Transverse colon (tissue), 4 donors: ENCODE results near the gene ADGRA3. TPM values are rescaled to one million over a fixed set of nuclear protein-coding genes. Genes with fewer than 3 reads are reported as not detected.

Source experiments
- DNase-seq: peaks from one replicate; pipeline ENCODE4 v3.0.0-alpha.2; 2019
- H3K27ac ChIP-seq, 4 donors: fragments of 200-600 bp; sonication (generic); 2 replicates each; pipeline ENCODE4 v1.5.1; 2016 to 2018; ENCODE audit warnings: inconsistent platforms in 4 of 4
- H3K27me3 ChIP-seq: fragments of 200-600 bp; sonication (generic); 2 replicates; pipeline ENCODE4 v1.5.1; 2017; ENCODE audit warnings: inconsistent platforms
- H3K36me3 ChIP-seq, 4 donors: fragments of 200-600 bp; sonication (generic); 2 replicates each; pipeline ENCODE4 v1.5.1; 2017 to 2019; ENCODE audit warnings: inconsistent platforms in 4 of 4
- H3K4me1 ChIP-seq, 4 donors: fragments of 200-600 bp; sonication (generic); 2 replicates each; pipeline ENCODE4 v1.5.1; 2017 to 2020; ENCODE audit warnings: inconsistent platforms in 4 of 4
- H3K4me3 ChIP-seq, 4 donors: fragments of 200-600 bp; sonication (generic); 1 replicate in 1 of 4; 2 replicates in 3 of 4; pipeline versions ENCODE4 v1.5.1 to v1.6.1; 2017 to 2019; ENCODE audit warnings: inconsistent platforms in 4 of 4
- H3K9me3 ChIP-seq, 2 donors: fragments of 200-600 bp; sonication (generic); 2 replicates each; pipeline ENCODE4 v1.5.1; 2017 to 2019; ENCODE audit warnings: inconsistent platforms in 2 of 2
- CTCF ChIP-seq, 5 experiments: fragments of 200-600 bp in 3 of 5; fragments of 450-650 bp in 2 of 5; sonication (generic) in 3 of 5; IDR thresholded peaks; 1 replicate in 2 of 5; 2 replicates in 3 of 5; pipeline ENCODE4 v1.5.1; 2016 to 2017; ENCODE audit warnings: antibody characterized with exemption in 5 of 5, inconsistent platforms in 3 of 5, mild to moderate bottlenecking in 2 of 5, moderate library complexity in 1 of 5
- EP300 ChIP-seq: sonication (generic); formaldehyde crosslinking; IDR thresholded peaks from one replicate; pipeline ENCODE4 v1.6.1; 2017; ENCODE audit warnings: antibody characterized with exemption, low read depth
- POLR2A ChIP-seq: fragments of 450-650 bp; IDR thresholded peaks from one replicate; pipeline ENCODE4 v1.6.1; 2016; ENCODE audit warnings: antibody characterized with exemption, mild to moderate bottlenecking, moderate library complexity
- POLR2AphosphoS5 ChIP-seq, 3 donors: sonication (generic); formaldehyde crosslinking; IDR thresholded peaks; one replicate each; pipeline ENCODE4 v1.6.1; 2016; ENCODE audit warnings: antibody characterized with exemption in 3 of 3
- WGBS, 2 donors: methylation state at CpG; one replicate each; pipeline ENCODE4 v1.1.5; 2018; ENCODE audit warnings: low coverage in 1 of 2; 5-methylcytosine and 5-hydroxymethylcytosine counted together
- in situ Hi-C, 4 donors: fragments of 200-750 bp; cut with MboI; loops; one replicate each; pipeline versions ENCODE4 v1.15.0 to v1.15.1; 2017; ENCODE audit warnings: low sequenced_read_pairs in 3 of 4, low pct_ligation_motif_present in 1 of 4, low pct_unique_long_range_greater_than_20kb in 1 of 4
- intact Hi-C: fragments of 100-400 bp; cut with DNase I; formaldehyde crosslinking; loops from one replicate; pipeline ENCODE4 v1.15.1; 2023; ENCODE audit warnings: low total_unique reads
- total RNA-seq, 4 donors: library from RNA; depleted of rRNA; stranded (reverse); fragments of >200 nt; gene quantifications; one replicate each; pipeline ENCODE4 v1.1.0, GENCODE V29; 2016

The ADGRA3 gene
- total RNA-seq, 4 donors from 2014 or later: 76.7 to 126 (median 91.1) TPM

- TF ChIP-seq CTCF (IDR thresholded peaks at IDR 0.05) (no peak), POLR2AphosphoS5 (IDR thresholded peaks at IDR 0.05) (no peak), EP300 (no peak), POLR2A (no peak)
- H3K4me3 ChIP-seq: no peak overlapping the region
These were observed 43.8 kb downstream of the ADGRA3 start for GRCh38 chr4:22471999-22472461.

GRCh38 chr4:22471419-22471818 lies 44.4 kb downstream of the ADGRA3 start:
- DNase-seq: no peak
- in situ Hi-C loops: no loop called here
- Histone ChIP-seq H3K9me3 (no peaks in the 10 kb centered on the region), H3K36me3 (peaks cover 0 to 3% (median 0%) of the 10 kb centered on the region in 4 donors), H3K4me1 (peaks cover 0 to 14% (median 2%) of the 10 kb centered on the region in 4 donors), H3K4me3 (no peak overlapping the region), H3K27me3 (no peaks in the 10 kb centered on the region), H3K27ac (no peak overlapping the region)
- 78% methylated on average over 4 of the region's 4 CpGs; no CpG with 5 or more reads in 1 of the 2 donors for WGBS, 2 donors
- intact Hi-C loops: no loop called here
- TF ChIP-seq CTCF (IDR thresholded peaks at IDR 0.05): no peak
- no peak for TF ChIP-seq POLR2A
- TF ChIP-seq EP300: no peak
- TF ChIP-seq POLR2AphosphoS5 (IDR thresholded peaks at IDR 0.05): no peak

More at GRCh38 chr4:22471999-22472461, 43.8 kb downstream of the ADGRA3 start:
- 71 to 72% methylated on average over 1 to 4 of the region's 4 CpGs for WGBS, 2 donors
- H3K4me1 ChIP-seq: peaks cover 0 to 20% (median 8%) of the 10 kb centered on the region in 4 donors
- intact Hi-C loops: no loop called here
- in situ Hi-C loops: no loop called here
- H3K27ac ChIP-seq: no peak overlapping the region
- no peak for DNase-seq
- peaks cover 0 to 3% (median 0%) of the 10 kb centered on the region in 4 donors for H3K36me3 ChIP-seq
- no peaks in the 10 kb centered on the region for H3K9me3 ChIP-seq
- no peaks in the 10 kb centered on the region for H3K27me3 ChIP-seq

GRCh38 chr4:22466581-22466980 lies 49.3 kb downstream of the ADGRA3 start:
- H3K27me3 ChIP-seq: no peaks in the 10 kb centered on the region
- no peaks in the 10 kb centered on the region for H3K4me1 ChIP-seq
- TF ChIP-seq POLR2A (no peak), POLR2AphosphoS5 (IDR thresholded peaks at IDR 0.05) (no peak), EP300 (no peak), CTCF (IDR thresholded peaks at IDR 0.05) (no peak)
- H3K36me3 ChIP-seq: no peaks in the 10 kb centered on the region
- H3K27ac ChIP-seq: no peak overlapping the region
- in situ Hi-C loops (no loop called here), intact Hi-C loops (no loop called here)
- 82 to 100% methylated on average over 3 to 10 of the region's 10 CpGs for WGBS, 2 donors
- DNase-seq: no peak
- no peak overlapping the region for H3K4me3 ChIP-seq
- no peaks in the 10 kb centered on the region for H3K9me3 ChIP-seq

- no peak for TF ChIP-seq POLR2A
- no peak for TF ChIP-seq CTCF (IDR thresholded peaks at IDR 0.05)
- TF ChIP-seq POLR2AphosphoS5 (IDR thresholded peaks at IDR 0.05): no peak
- no peak for TF ChIP-seq EP300
- Histone ChIP-seq H3K4me3 (no peak overlapping the region), H3K27me3 (no peaks in the 10 kb centered on the region), H3K9me3 (no peaks in the 10 kb centered on the region), H3K27ac (no peak overlapping the region), H3K36me3 (no peaks in the 10 kb centered on the region), H3K4me1 (no peaks in the 10 kb centered on the region)
- WGBS, 2 donors: 85 to 95% methylated on average over 4 to 5 of the region's 5 CpGs
- in situ Hi-C loops (no loop called here), intact Hi-C loops (no loop called here)
- no peak for DNase-seq
These were observed 49.9 kb downstream of the ADGRA3 start for GRCh38 chr4:22465996-22466395.
